GM12873 (cell line): Measurements from ENCODE around the gene SLC2A1.

Source experiments
- TF ChIP-seq, protein P1 (sequence below): IDR thresholded peaks from 2 replicates; pipeline ENCODE4 v1.5.1; 2012; ENCODE audit warnings: low read depth, mild to moderate bottlenecking, moderate library complexity, low read length, control low read depth; ENCODE audit not compliant: insufficient read depth; ENCODE audit errors: missing control alignments

The SLC2A1 gene

DNA sequence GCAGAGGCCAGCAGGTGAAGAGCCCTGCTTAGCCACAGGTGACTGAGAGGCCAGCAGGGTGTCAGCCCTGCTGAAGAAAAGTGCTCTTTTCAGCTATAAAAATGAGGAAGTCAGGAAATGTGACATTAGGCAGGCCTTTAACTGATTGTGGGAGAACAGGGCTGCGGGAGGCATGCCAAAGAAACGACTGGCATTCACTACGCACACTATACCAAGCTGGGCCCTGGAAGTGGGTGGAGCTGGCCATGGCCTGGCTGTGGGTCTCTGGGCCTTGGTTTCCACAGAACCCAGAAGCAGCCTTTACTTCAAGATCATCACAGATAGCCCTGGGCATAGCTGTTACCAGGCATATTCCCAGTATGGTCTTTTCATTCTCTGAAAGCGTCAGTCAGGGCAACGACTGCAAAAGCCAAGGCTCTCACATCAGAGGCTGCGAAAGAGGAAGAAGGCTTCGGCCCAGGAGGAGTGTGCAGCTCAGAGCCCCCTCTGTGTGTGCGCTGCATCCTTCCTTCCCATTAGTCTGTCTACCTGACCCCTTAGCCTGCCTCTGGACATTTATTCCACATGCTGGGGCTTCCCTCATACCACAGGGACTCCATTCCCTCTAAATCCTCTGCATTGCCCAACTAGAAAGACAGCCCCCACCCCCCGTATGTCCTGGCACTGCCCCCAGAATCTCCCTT, 14.3 kb downstream of the SLC2A1 start:
- TF ChIP-seq, protein P1, sequence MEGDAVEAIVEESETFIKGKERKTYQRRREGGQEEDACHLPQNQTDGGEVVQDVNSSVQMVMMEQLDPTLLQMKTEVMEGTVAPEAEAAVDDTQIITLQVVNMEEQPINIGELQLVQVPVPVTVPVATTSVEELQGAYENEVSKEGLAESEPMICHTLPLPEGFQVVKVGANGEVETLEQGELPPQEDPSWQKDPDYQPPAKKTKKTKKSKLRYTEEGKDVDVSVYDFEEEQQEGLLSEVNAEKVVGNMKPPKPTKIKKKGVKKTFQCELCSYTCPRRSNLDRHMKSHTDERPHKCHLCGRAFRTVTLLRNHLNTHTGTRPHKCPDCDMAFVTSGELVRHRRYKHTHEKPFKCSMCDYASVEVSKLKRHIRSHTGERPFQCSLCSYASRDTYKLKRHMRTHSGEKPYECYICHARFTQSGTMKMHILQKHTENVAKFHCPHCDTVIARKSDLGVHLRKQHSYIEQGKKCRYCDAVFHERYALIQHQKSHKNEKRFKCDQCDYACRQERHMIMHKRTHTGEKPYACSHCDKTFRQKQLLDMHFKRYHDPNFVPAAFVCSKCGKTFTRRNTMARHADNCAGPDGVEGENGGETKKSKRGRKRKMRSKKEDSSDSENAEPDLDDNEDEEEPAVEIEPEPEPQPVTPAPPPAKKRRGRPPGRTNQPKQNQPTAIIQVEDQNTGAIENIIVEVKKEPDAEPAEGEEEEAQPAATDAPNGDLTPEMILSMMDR, result no peak

DNA sequence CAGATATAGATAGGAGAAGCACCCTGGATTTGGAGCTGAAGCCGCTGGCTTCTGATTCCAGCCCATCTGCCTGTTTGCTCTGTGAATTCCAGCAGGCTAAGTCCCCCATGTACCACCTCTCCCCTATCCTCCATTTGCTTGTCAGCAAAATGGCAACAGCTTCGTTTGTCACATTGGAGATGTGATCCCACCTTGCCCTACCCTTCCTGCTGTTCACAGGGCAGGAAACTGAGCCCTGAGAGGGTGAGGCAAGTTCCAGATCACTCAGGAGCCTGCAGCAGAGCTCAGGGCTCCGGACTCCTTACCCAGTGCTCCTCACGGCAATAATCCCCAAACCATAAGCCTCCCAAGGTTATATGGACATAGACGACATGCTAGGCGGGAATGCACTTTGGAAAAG, 14.9 kb downstream of the SLC2A1 start:
- TF ChIP-seq, protein P1, result no peak

DNA sequence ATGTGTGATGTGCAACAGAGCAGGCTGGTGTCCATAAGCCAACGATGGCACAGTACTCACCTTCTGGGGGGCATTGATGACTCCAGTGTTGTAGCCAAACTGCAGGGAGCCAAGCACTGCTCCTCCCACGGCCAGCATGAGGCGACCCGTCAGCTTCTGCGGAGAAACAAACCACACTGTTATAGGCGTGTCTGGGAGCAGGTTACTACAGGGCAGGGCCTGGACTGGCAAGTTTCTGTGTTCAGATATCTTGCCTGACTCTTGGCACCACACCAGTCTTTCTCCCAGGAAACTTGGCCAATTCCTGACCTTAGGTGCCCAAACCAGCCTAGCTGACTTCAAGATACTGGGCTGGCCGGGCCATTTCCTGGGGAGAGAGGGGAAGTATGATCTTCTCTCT, 15.5 kb downstream of the SLC2A1 start:
- TF ChIP-seq, protein P1, result no peak

DNA sequence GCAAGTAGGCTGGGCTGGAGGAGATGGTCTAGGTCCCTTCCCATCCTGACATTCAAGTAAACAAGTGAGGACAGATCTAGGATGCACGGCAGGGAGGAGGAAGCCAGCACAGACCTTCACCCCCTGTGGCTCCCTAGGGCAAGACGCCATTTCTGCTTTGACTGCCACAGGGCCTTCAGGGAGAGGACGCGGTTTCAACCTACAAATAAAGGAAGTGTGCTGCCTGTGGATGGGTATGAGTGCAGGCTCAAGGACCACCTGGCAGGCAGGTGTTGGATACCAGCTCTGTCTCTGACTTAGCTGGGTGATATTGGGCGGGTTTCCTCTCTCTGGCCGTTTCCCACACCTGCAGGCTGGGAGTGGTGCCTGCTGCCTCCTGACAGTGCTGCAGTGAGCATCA, 16.2 kb downstream of the SLC2A1 start:
- TF ChIP-seq, protein P1, result no peak

DNA sequence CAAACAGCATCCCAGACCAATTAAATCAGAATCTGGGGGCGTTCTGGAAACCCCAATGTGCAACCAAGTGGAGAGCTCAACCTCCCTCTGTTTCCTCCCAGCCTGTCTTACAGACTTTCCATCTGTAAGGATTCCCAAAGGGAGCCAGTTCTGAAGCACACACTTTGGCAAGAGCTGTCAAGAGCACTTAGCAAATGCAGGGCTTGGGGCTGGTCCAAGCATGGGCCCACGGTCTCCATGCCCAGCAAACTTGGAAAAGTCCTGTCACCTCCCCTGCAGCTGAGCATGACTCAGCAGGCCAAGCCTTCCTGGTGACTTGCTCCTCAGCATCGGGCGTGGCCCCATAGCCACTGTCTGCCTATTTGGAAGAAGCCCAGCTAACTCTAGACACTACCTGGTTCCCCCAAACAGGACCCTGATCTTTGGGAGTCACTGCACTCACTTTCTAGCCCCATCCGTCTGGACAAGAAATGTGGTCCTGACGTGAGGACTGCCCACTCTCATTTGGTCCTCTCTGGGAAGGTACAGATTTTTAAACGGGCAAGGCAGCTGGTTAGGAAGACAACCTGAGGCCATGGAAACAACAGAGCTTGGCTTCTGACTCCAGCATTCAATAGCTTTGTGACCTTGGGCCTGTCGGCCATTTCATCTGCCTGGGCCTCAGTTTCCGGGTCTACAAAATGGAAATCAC, 16.9 kb downstream of the SLC2A1 start:
- TF ChIP-seq, protein P1, result no peak

DNA sequence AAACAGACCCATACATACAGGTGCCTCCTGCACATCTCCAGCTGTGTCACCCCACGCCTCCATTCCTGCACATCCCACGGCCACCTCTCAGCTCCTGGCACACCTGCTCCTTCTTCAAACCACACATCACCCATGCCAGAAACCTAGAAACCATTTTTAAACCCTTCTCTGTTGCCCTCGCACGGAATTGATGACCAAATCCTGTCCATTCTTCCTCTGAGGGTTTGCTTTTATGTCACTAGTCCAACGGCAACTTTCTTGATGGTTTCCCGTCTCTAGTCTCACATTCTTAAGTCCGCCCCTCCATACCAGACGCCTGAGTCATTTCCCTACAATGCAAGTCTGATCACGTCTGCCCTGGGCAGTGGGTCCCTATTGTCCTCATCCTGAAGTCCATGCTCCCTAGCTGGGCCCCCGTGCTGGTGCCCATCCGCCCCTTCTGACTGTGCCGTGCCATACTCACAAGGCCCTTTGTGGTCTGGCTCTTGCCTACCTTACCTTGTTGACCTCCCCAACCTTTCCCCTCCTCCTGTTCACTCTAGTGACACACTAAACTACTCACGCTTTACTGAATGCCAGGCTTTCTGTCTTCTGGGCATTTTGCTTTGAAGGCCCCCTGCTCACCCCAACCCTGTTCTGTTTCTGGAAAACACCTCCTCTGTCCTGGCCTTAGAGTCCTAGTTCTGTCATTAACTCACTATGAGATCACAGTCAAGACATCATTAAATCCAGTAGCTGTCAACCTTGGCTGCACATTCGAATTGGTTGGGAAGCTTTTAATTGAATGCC, 17.6 kb downstream of the SLC2A1 start:
- TF ChIP-seq, protein P1, result no peak
